ENCODE results near the gene DAAM1. TPM values are rescaled to one million over a fixed set of nuclear protein-coding genes. Genes with fewer than 3 reads are reported as not detected.

DAAM1 gene
- total RNA-seq, 1 experiment from 2014 or later, result 13.3 TPM

DNA sequence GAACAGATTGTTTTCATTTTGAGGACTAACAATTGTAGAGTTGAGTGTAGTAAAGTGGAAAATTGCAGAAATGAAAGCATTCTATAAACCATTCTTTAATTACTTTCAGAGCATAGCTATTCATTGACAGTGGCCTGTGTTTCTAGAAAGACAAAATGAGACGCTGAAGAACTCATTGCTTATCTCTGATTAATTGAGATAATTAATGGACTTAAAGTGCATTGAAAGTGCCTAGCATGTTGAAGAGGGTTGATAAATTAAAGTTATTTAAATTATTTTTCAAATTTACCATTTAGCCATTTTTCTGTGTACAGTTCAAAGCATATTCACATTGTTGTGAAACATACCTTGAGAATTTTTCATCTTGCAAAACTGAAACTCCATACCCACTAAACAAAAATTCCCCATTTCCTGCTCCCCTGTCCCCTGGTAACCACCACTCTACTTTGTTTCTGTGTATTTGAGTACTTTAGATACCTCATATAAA is 57.4 kb downstream of the DAAM1 start:
- DNase-seq (ENCODE audit: low read depth, low spot score), result no peak
- no peaks in the 10 kb centered on the region for H3K9me3 ChIP-seq (ENCODE audit: control insufficient read depth, insufficient read depth, low read depth, low read length)
- in situ Hi-C loops (cut with HindIII; ENCODE audit: low pct_unique_long_range_greater_than_20kb, low sequenced_read_pairs), result no loop called here
- H3K27me3 ChIP-seq (ENCODE audit: control insufficient read depth, insufficient read depth, low read length), result no peaks in the 10 kb centered on the region
- H3K36me3 ChIP-seq (ENCODE audit: control insufficient read depth, insufficient read depth, low read length), result no peaks in the 10 kb centered on the region
- H3K4me1 ChIP-seq (ENCODE audit: control insufficient read depth, insufficient read depth, low read length), result no peaks in the 10 kb centered on the region
- TF ChIP-seq REST (IDR thresholded peaks at IDR 0.05; ENCODE audit: insufficient read depth in 1 of 2, low read depth in 2 of 2, low read length in 1 of 2) (no peak), SIN3A (IDR thresholded peaks at IDR 0.05; ENCODE audit: borderline replicate concordance, insufficient read depth, low read depth, low read length) (no peak), POLR2AphosphoS5 (IDR thresholded peaks at IDR 0.05; ENCODE audit: low read depth, low read length) (no peak), CTCF (IDR thresholded peaks at IDR 0.05) (no peak), TCF7L2 (IDR thresholded peaks at IDR 0.05; ENCODE audit: low read depth, low read length) (no peak)
- ChIA-PET POLR2A (no interaction called here), CTCF (no interaction called here)
- intact Hi-C loops (cut with micrococcal nuclease; ENCODE audit: unreplicated experiment), result no loop called here
- BruUV-seq (replicated peaks), result no TSS peak
- no peak for ATAC-seq
- H3K4me3 ChIP-seq (ENCODE audit: low read depth in 2 of 2, low read length in 2 of 2), result no peak overlapping the region
- no peak overlapping the region for H3K27ac ChIP-seq (ENCODE audit: low read length)

DNA sequence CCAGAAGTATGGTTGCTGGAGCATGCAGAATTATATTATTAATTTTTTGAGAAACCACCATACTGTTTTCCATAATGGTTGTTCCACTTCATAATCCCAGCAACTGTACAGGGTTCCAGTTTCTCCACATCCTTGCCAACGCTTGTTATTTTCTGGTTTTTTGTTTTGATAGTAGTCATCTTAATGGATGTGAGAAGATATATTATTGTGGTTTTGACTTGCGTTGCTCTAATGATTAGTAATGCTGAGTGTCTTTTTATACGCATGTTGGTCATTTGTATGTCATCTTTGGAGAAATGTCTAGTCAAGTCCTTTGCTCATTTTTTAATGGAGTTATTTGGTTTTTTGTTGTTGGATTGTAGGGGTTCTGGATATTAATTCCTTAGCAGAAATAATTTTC is 58.1 kb downstream of the DAAM1 start:
- no peaks in the 10 kb centered on the region for H3K27me3 ChIP-seq (ENCODE audit: control insufficient read depth, insufficient read depth, low read length)
- TF ChIP-seq TCF7L2 (IDR thresholded peaks at IDR 0.05; ENCODE audit: low read depth, low read length) (no peak), CTCF (IDR thresholded peaks at IDR 0.05) (no peak), SIN3A (IDR thresholded peaks at IDR 0.05; ENCODE audit: borderline replicate concordance, insufficient read depth, low read depth, low read length) (no peak), POLR2AphosphoS5 (IDR thresholded peaks at IDR 0.05; ENCODE audit: low read depth, low read length) (no peak), REST (IDR thresholded peaks at IDR 0.05; ENCODE audit: insufficient read depth in 1 of 2, low read depth in 2 of 2, low read length in 1 of 2) (no peak)
- no peak overlapping the region for H3K4me3 ChIP-seq (ENCODE audit: low read depth in 2 of 2, low read length in 2 of 2)
- H3K27ac ChIP-seq (ENCODE audit: low read length), result no peak overlapping the region
- ChIA-PET CTCF (no interaction called here), POLR2A (no interaction called here)
- no peaks in the 10 kb centered on the region for H3K9me3 ChIP-seq (ENCODE audit: control insufficient read depth, insufficient read depth, low read depth, low read length)
- DNase-seq (ENCODE audit: low read depth, low spot score) (no peak), ATAC-seq (no peak)
- BruUV-seq (replicated peaks), result no TSS peak
- H3K4me1 ChIP-seq (ENCODE audit: control insufficient read depth, insufficient read depth, low read length), result no peaks in the 10 kb centered on the region
- intact Hi-C loops (cut with micrococcal nuclease; ENCODE audit: unreplicated experiment), result no loop called here
- in situ Hi-C loops (cut with HindIII; ENCODE audit: low pct_unique_long_range_greater_than_20kb, low sequenced_read_pairs), result no loop called here
- no peaks in the 10 kb centered on the region for H3K36me3 ChIP-seq (ENCODE audit: control insufficient read depth, insufficient read depth, low read length)

Data from Panc1 (cell line).